Ovary (tissue), 9 donors: ENCODE results near the gene XIST. TPM values are rescaled to one million over a fixed set of nuclear protein-coding genes. Genes with fewer than 3 reads are reported as not detected.
A peak's percentile ranks its signal among the peaks of the same experiment; 100 is the strongest.

Experiments used
- DNase-seq, 5 donors: peaks; one replicate each; pipeline ENCODE4 v3.0.0-alpha.2; 2019 to 2020
- H3K27ac ChIP-seq, 2 donors: fragments of 200-600 bp; one replicate each; pipeline versions ENCODE4 v1.5.1 to v1.8.0; 2019 to 2022
- H3K27me3 ChIP-seq: fragments of 200-600 bp; one replicate; pipeline ENCODE4 v1.8.0; 2022
- H3K36me3 ChIP-seq: fragments of 200-600 bp; sonication (generic); one replicate; pipeline ENCODE4 v1.5.1; 2019
- H3K4me1 ChIP-seq: one replicate; pipeline ENCODE4 v1.8.1; 2013; ENCODE audit warnings: mild to moderate bottlenecking, moderate library complexity; ENCODE audit not compliant: insufficient read depth
- H3K4me3 ChIP-seq: fragments of 200-600 bp; sonication (generic); one replicate; pipeline ENCODE4 v1.5.1; 2017
- H3K9me3 ChIP-seq, 2 donors: fragments of 200-600 bp in 1 of 2; sonication (generic) in 1 of 2; one replicate each; pipeline versions ENCODE4 v1.5.1 to v1.8.1; 2013 to 2019; ENCODE audit warnings: mild to moderate bottlenecking in 1 of 2, moderate library complexity in 1 of 2
- CTCF ChIP-seq, 3 donors: fragments of 450-650 bp in 2 of 3; fragments of 200-600 bp in 1 of 3; IDR thresholded peaks; one replicate each; pipeline versions ENCODE4 v1.5.1 to v1.8.0; 2016 to 2022; ENCODE audit warnings: antibody characterized with exemption in 3 of 3, mild to moderate bottlenecking in 1 of 3
- EP300 ChIP-seq: sonication (generic); formaldehyde crosslinking; IDR thresholded peaks from one replicate; pipeline ENCODE4 v1.6.1; 2017; ENCODE audit warnings: antibody characterized with exemption
- POLR2A ChIP-seq: fragments of 450-650 bp; IDR thresholded peaks from one replicate; pipeline ENCODE4 v1.6.1; 2017; ENCODE audit warnings: antibody characterized with exemption, mild to moderate bottlenecking, moderate library complexity
- WGBS, 3 donors: extraction: QIAGEN DNeasy Blood & Tissue Kit in 1 of 3; methylation state at CpG; one replicate each; pipeline versions ENCODE4 v1.1.5 to v1.1.7; 2013 to 2017; 5-methylcytosine and 5-hydroxymethylcytosine counted together
- intact Hi-C, 4 donors: fragments of 100-400 bp; cut with DNase I; formaldehyde crosslinking; loops; one replicate each; pipeline versions ENCODE4 v1.11.0 to v1.15.1; 2022 to 2023
- polyA plus RNA-seq, 2 donors: library from polyadenylated mRNA; stranded (reverse); fragments of 200-250 nt in 1 of 2; fragments of 350-450 nt in 1 of 2; fragmentation: Illumina TruSeq in 1 of 2; extraction: RNeasy Lipid Tissue Mini Kit (QIAGEN cat#74804) in 1 of 2; gene quantifications; one replicate each; pipeline ENCODE4 v1.2.3, GENCODE V29; 2013 to 2014
- total RNA-seq, 7 donors: library from RNA; depleted of rRNA in 2 of 7; stranded (reverse); fragments of >200 nt in 2 of 7; fragmentation: NEBNext Ultra II Directional in 3 of 7; extraction: Animal tissue kit (Norgen Biotek cat#: 25700) in 3 of 7; gene quantifications; one replicate each; pipeline versions ENCODE4 v1.1.0 to v1.2.4, GENCODE V29; 2016 to 2023
- donor health status: DM: no; HTN: no; CAD: no; lungs with moderate emphysema.
- donor health status: DM: no; HTN: no; CAD: no.
- donor health status: Bipolar disorder and iron deficiency.
- donor health status: DM: yes; HTN: yes; CAD: no.
- donor health status: DM: no; HTN: no; CAD: no.
- donor health status: DM: yes; HTN: yes; CAD: no.

Gene XIST
- total and polyA plus RNA-seq, 9 donors = 114 to 346 (median 248) TPM

DNA sequence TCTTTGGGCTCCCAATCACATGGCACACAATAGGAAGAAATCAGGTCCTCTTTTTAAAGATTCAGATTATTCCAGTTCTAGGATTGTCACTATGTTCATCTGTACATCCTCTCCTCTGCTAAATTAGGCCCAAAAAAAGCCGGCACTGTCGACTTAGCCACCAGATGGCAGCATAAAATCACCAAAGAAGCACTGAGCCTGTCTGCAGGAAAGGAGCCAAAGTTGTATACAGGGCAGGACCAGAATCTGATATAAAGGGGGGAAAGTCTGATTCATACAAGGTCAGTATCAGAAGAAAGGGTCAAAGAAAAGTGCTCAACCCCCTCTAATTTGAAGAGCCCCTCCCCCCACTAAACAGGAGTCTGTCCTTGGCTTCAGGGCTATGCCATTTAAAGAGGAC is 3.0 kb upstream of the XIST start:
- TF ChIP-seq CTCF (IDR thresholded peaks at IDR 0.05) = peak; percentile 50 to 74 (median 64)
- no peak for TF ChIP-seq POLR2A
- WGBS, 3 donors = 0 to 1% (median 0%) methylated on average over 2 of the region's 2 CpGs
- H3K27me3 ChIP-seq = no peaks in the 10 kb centered on the region
- H3K27ac ChIP-seq = no peak overlapping the region
- peak; percentile 46 to 78 (median 69) for DNase-seq
- intact Hi-C loops = loop anchor here (2.0 to 10.0 kb wide), 6 partner anchors 169 to 699 kb away; no protein-coding TSS in a partner anchor
- no peaks in the 10 kb centered on the region for H3K4me1 ChIP-seq
- no peak overlapping the region for H3K4me3 ChIP-seq
- H3K36me3 ChIP-seq = no peaks in the 10 kb centered on the region
- no peaks in the 10 kb centered on the region for H3K9me3 ChIP-seq

GRCh38 chrX:73852022-73852421 is 492 bp downstream of the XIST start:
- intact Hi-C loops = loop anchor here in 3 of 4 donors (10.0 kb wide), 4 partner anchors 173 to 703 kb away; no protein-coding TSS in a partner anchor

GRCh38 chrX:73851014-73852009 is 1.2 kb downstream of the XIST start:
- Histone ChIP-seq H3K4me3 (peak overlapping the region; percentile 50), H3K4me1 (no peaks in the 10 kb centered on the region), H3K27ac (peak overlapping the region; percentile 54 to 68), H3K9me3 (no peaks in the 10 kb centered on the region), H3K36me3 (no peaks in the 10 kb centered on the region), H3K27me3 (no peaks in the 10 kb centered on the region)
- intact Hi-C loops = loop anchor here in 3 of 4 donors (10.0 kb wide), 4 partner anchors 173 to 703 kb away; no protein-coding TSS in a partner anchor
- WGBS, 3 donors = 43 to 56% (median 53%) methylated on average over 33 of the region's 33 CpGs
- DNase-seq = peak; percentile 85 to 91 (median 88)
- TF ChIP-seq POLR2A (no peak), CTCF (IDR thresholded peaks at IDR 0.05) (no peak), EP300 (no peak)

More at GRCh38 chrX:73852022-73852421, 492 bp downstream of the XIST start:
- no peaks in the 10 kb centered on the region for H3K9me3 ChIP-seq
- no peaks in the 10 kb centered on the region for H3K36me3 ChIP-seq
- WGBS, 3 donors = 47 to 51% (median 48%) methylated on average over 19 of the region's 19 CpGs
- peak overlapping the region; percentile 54 to 68 for H3K27ac ChIP-seq
- no peak for DNase-seq
- H3K27me3 ChIP-seq = no peaks in the 10 kb centered on the region
- peak overlapping the region; percentile 50 for H3K4me3 ChIP-seq
- TF ChIP-seq EP300 (no peak), POLR2A (no peak), CTCF (IDR thresholded peaks at IDR 0.05) (no peak)
- no peaks in the 10 kb centered on the region for H3K4me1 ChIP-seq

DNA sequence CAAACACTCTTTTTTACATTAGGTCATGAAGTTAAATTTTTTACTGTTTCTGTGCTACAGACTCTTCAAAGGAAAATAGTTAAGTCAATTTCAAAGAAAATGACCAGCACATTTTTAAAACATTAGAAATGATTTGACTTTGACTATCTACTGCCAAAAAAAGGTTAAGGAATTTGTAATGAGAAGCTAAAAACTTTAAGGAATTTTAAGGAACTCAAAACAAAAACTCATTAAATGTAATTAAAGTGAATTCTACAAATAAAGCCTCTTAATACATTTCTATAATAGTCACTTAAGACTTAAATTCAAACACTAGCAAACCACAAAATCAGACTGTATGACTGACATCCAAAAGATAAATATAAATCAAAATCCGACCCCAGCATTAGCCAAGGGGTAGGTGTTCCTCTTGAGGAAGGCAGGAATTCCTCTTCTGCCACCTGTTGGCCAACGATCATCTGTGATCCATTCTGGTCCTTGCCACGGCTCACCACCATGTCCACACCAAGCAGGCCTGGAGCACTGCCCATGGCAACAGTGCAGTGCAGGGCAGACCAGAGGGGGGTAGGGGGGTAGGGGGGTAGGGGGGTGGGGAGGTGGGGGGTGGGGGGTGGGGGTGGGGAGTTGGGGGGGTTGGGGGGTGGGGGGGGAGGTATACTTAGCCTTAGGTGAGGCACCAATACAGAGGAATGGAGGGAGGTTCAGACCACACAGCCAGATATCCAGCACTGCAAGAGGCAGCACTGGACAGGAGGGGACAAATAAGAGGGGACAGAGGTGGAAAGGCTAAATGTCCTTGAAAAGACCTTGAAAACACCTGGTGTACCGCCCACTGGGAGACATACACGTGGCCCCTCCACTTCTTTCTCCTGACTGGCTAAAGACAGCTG is 2.1 kb downstream of the XIST start:
- H3K27me3 ChIP-seq = no peaks in the 10 kb centered on the region
- DNase-seq = peak; percentile 35 to 66 (median 52)
- H3K36me3 ChIP-seq = no peaks in the 10 kb centered on the region
- H3K9me3 ChIP-seq = no peaks in the 10 kb centered on the region
- H3K27ac ChIP-seq = no peak overlapping the region
- intact Hi-C loops = loop anchor here in 3 of 4 donors (10.0 kb wide), 4 partner anchors 174 to 704 kb away; no protein-coding TSS in a partner anchor
- peak overlapping the region; percentile 32 for H3K4me3 ChIP-seq
- WGBS, 3 donors = 23 to 32% (median 23%) methylated on average over 5 of the region's 5 CpGs
- H3K4me1 ChIP-seq = no peaks in the 10 kb centered on the region
- TF ChIP-seq CTCF (IDR thresholded peaks at IDR 0.05) (no peak), EP300 (no peak), POLR2A (no peak)
